Parathyroid adenoma (tissue), 2 donors: ENCODE data around the gene FBXO8.

Experiments
- H2AFZ ChIP-seq: fragments of 300-600 bp; sonication (generic); one replicate; pipeline ENCODE4 v1.7.0; 2017; ENCODE audit warnings: antibody characterized with exemption, mild to moderate bottlenecking
- H3K27ac ChIP-seq: fragments of 300-600 bp; sonication (generic); one replicate; pipeline ENCODE4 v1.7.0; 2017
- H3K27me3 ChIP-seq: fragments of 300-600 bp; sonication (generic); one replicate; pipeline ENCODE4 v1.7.0; 2017; ENCODE audit warnings: low read length; ENCODE audit not compliant: control insufficient read depth, insufficient read depth
- H3K36me3 ChIP-seq: fragments of 300-600 bp; sonication (generic); one replicate; pipeline ENCODE4 v1.7.0; 2017; ENCODE audit warnings: low read length; ENCODE audit not compliant: control insufficient read depth, insufficient read depth
- H3K4me1 ChIP-seq: fragments of 300-600 bp; sonication (generic); one replicate; pipeline ENCODE4 v1.7.0; 2017; ENCODE audit warnings: control low read depth
- H3K4me2 ChIP-seq: fragments of 300-600 bp; sonication (generic); one replicate; pipeline ENCODE4 v1.7.0; 2017; ENCODE audit warnings: low read length
- H3K4me3 ChIP-seq: fragments of 300-600 bp; sonication (generic); one replicate; pipeline ENCODE4 v1.7.0; 2017; ENCODE audit warnings: low read depth, low read length
- H3K79me2 ChIP-seq: fragments of 300-600 bp; sonication (generic); one replicate; pipeline ENCODE4 v1.7.0; 2017; ENCODE audit warnings: control low read depth
- H3K9ac ChIP-seq: fragments of 300-600 bp; sonication (generic); one replicate; pipeline ENCODE4 v1.7.0; 2017; ENCODE audit warnings: mild to moderate bottlenecking
- H3K9me3 ChIP-seq: fragments of 300-600 bp; sonication (generic); one replicate; pipeline ENCODE4 v1.7.0; 2017; ENCODE audit warnings: low read length; ENCODE audit not compliant: control insufficient read depth
- CTCF ChIP-seq: fragments of 300-600 bp; sonication (generic); IDR thresholded peaks from one replicate; pipeline ENCODE4 v1.7.0; 2017; ENCODE audit warnings: antibody characterized with exemption, mild to moderate bottlenecking
- donor health status: primary hyperparathyroidism.

The FBXO8 gene

GRCh38 chr4:174292473-174292872 is 9.0 kb upstream of the FBXO8 start:
- Histone ChIP-seq H3K27ac (no peak overlapping the region), H3K27me3 (no peaks in the 10 kb centered on the region), H3K36me3 (no peaks in the 10 kb centered on the region), H3K4me1 (no peaks in the 10 kb centered on the region), H3K79me2 (peaks cover 6% of the 10 kb centered on the region), H3K4me2 (no peak overlapping the region), H3K4me3 (no peak overlapping the region), H3K9me3 (no peaks in the 10 kb centered on the region), H3K9ac (no peak overlapping the region), H2AFZ (no peak overlapping the region)
- TF ChIP-seq CTCF, result no peak

GRCh38 chr4:174286870-174287269 is 3.4 kb upstream of the FBXO8 start:
- H3K36me3 ChIP-seq, result no peaks in the 10 kb centered on the region
- no peak overlapping the region for H2AFZ ChIP-seq
- no peaks in the 10 kb centered on the region for H3K9me3 ChIP-seq
- no peaks in the 10 kb centered on the region for H3K27me3 ChIP-seq
- no peak overlapping the region for H3K27ac ChIP-seq
- TF ChIP-seq CTCF, result no peak
- no peak overlapping the region for H3K4me2 ChIP-seq
- peaks cover 9% of the 10 kb centered on the region for H3K79me2 ChIP-seq
- H3K9ac ChIP-seq, result no peak overlapping the region
- H3K4me3 ChIP-seq, result no peak overlapping the region
- no peaks in the 10 kb centered on the region for H3K4me1 ChIP-seq

- TF ChIP-seq CTCF, result no peak
- no peaks in the 10 kb centered on the region for H3K4me1 ChIP-seq
- H3K4me3 ChIP-seq, result peak overlapping the region; percentile 98
- peak overlapping the region; percentile 95 for H3K4me2 ChIP-seq
- H3K9ac ChIP-seq, result no peak overlapping the region
- no peaks in the 10 kb centered on the region for H3K9me3 ChIP-seq
- H2AFZ ChIP-seq, result peak overlapping the region; percentile 98
- H3K27me3 ChIP-seq, result no peaks in the 10 kb centered on the region
- no peaks in the 10 kb centered on the region for H3K36me3 ChIP-seq
- peaks cover 13% of the 10 kb centered on the region for H3K79me2 ChIP-seq
- no peak overlapping the region for H3K27ac ChIP-seq
Observed at GRCh38 chr4:174284487-174284886, 1.0 kb upstream of the FBXO8 start.

- Histone ChIP-seq H3K4me3 (peak overlapping the region; percentile 98), H3K79me2 (peaks cover 13% of the 10 kb centered on the region), H3K4me2 (peak overlapping the region; percentile 95), H3K9ac (peak overlapping the region; percentile 76), H3K4me1 (no peaks in the 10 kb centered on the region), H3K27me3 (no peaks in the 10 kb centered on the region), H2AFZ (peak overlapping the region; percentile 98), H3K27ac (peak overlapping the region; percentile 99), H3K36me3 (no peaks in the 10 kb centered on the region), H3K9me3 (no peaks in the 10 kb centered on the region)
- no peak for TF ChIP-seq CTCF
Observed at GRCh38 chr4:174282836-174283506, 496 bp downstream of the FBXO8 start.

GRCh38 chr4:174281901-174282300 is 1.6 kb downstream of the FBXO8 start:
- H3K9me3 ChIP-seq, result no peaks in the 10 kb centered on the region
- no peaks in the 10 kb centered on the region for H3K27me3 ChIP-seq
- no peak overlapping the region for H3K27ac ChIP-seq
- no peak overlapping the region for H2AFZ ChIP-seq
- peaks cover 13% of the 10 kb centered on the region for H3K79me2 ChIP-seq
- H3K4me1 ChIP-seq, result no peaks in the 10 kb centered on the region
- peak overlapping the region; percentile 98 for H3K4me3 ChIP-seq
- no peak overlapping the region for H3K9ac ChIP-seq
- H3K4me2 ChIP-seq, result no peak overlapping the region
- TF ChIP-seq CTCF, result no peak
- H3K36me3 ChIP-seq, result no peaks in the 10 kb centered on the region
